Trophoblast cell (in vitro differentiated cells and primary cell): Measurements from ENCODE around the gene CLEC2D.
"Not testable (repeated sequence)": the region's sequence is repeated elsewhere in the genome, so short reads cannot be mapped to it uniquely, and the experiment has no call there.

ENCODE experiments used
- DNase-seq, 2 donors: peaks; one replicate each; pipeline ENCODE4 v3.0.0-alpha.2; 2016
- H2AFZ ChIP-seq: 2 replicates; pipeline ENCODE4 v1.6.1; 2013; ENCODE audit warnings: low read length, moderate library complexity, mild to moderate bottlenecking; ENCODE audit not compliant: insufficient read depth, poor library complexity
- H2AK5ac ChIP-seq: 2 replicates; pipeline ENCODE4 v1.6.1; 2013; ENCODE audit warnings: mild to moderate bottlenecking, low read length
- H2BK120ac ChIP-seq: 2 replicates; pipeline ENCODE4 v1.6.1; 2013; ENCODE audit warnings: low read length, mild to moderate bottlenecking, moderate library complexity; ENCODE audit not compliant: insufficient read depth, poor library complexity
- H2BK12ac ChIP-seq: 2 replicates; pipeline ENCODE4 v1.6.1; 2013; ENCODE audit warnings: mild to moderate bottlenecking, low read length, moderate library complexity
- H2BK5ac ChIP-seq: 2 replicates; pipeline ENCODE4 v1.6.1; 2013; ENCODE audit warnings: low read length, low read depth, moderate library complexity, mild to moderate bottlenecking; ENCODE audit not compliant: poor library complexity
- H3K14ac ChIP-seq: 2 replicates; pipeline ENCODE4 v1.6.1; 2013; ENCODE audit warnings: mild to moderate bottlenecking, low read length
- H3K18ac ChIP-seq: 2 replicates; pipeline ENCODE4 v1.6.1; 2013; ENCODE audit warnings: mild to moderate bottlenecking, low read length
- H3K23ac ChIP-seq: 2 replicates; pipeline ENCODE4 v1.6.1; 2013; ENCODE audit warnings: low read length
- H3K27ac ChIP-seq: 2 replicates; pipeline ENCODE4 v1.5.1; 2013; ENCODE audit warnings: low read depth, mild to moderate bottlenecking, inconsistent platforms, low read length, moderate library complexity
- H3K27me3 ChIP-seq: 2 replicates; pipeline ENCODE4 v1.6.1; 2013; ENCODE audit warnings: inconsistent platforms, mild to moderate bottlenecking, low read length, moderate library complexity; ENCODE audit not compliant: insufficient read depth
- H3K36me3 ChIP-seq, 2 experiments: 1 replicate in 1 of 2; 2 replicates in 1 of 2; pipeline ENCODE4 v1.6.1; 2013; ENCODE audit warnings: low read length in 2 of 2, mild to moderate bottlenecking in 2 of 2, moderate library complexity in 1 of 2; ENCODE audit not compliant: insufficient read depth in 2 of 2, control insufficient read depth in 1 of 2
- H3K4ac ChIP-seq: 2 replicates; pipeline ENCODE4 v1.6.1; 2013; ENCODE audit warnings: low read depth, mild to moderate bottlenecking, low read length, moderate library complexity
- H3K4me1 ChIP-seq, 2 experiments: 1 replicate in 1 of 2; 2 replicates in 1 of 2; pipeline ENCODE4 v1.6.1; 2013; ENCODE audit warnings: low read length in 2 of 2, mild to moderate bottlenecking in 2 of 2, moderate library complexity in 1 of 2; ENCODE audit not compliant: insufficient read depth in 2 of 2, control insufficient read depth in 1 of 2
- H3K4me2 ChIP-seq: 2 replicates; pipeline ENCODE4 v1.6.1; 2013; ENCODE audit warnings: inconsistent platforms, mild to moderate bottlenecking, low read length, moderate library complexity
- H3K4me3 ChIP-seq: 2 replicates; pipeline ENCODE4 v1.5.1; 2013; ENCODE audit warnings: mild to moderate bottlenecking, low read depth, low read length, inconsistent platforms
- H3K79me1 ChIP-seq: one replicate; pipeline ENCODE4 v1.6.1; 2013; ENCODE audit warnings: low read length
- H3K79me2 ChIP-seq: 2 replicates; pipeline ENCODE4 v1.6.1; 2013; ENCODE audit warnings: low read length, mild to moderate bottlenecking; ENCODE audit not compliant: control insufficient read depth, insufficient read depth, poor library complexity
- H3K9ac ChIP-seq: 2 replicates; pipeline ENCODE4 v1.6.1; 2013; ENCODE audit warnings: mild to moderate bottlenecking, low read length
- H3K9me3 ChIP-seq: 2 replicates; pipeline ENCODE4 v1.6.1; 2013; ENCODE audit warnings: low read depth, mild to moderate bottlenecking, control low read depth, inconsistent platforms, low read length; ENCODE audit not compliant: insufficient read depth
- H4K12ac ChIP-seq: 2 replicates; pipeline ENCODE4 v1.6.1; 2013; ENCODE audit warnings: low read depth, mild to moderate bottlenecking, low read length, moderate library complexity
- H4K8ac ChIP-seq: 2 replicates; pipeline ENCODE4 v1.6.1; 2013; ENCODE audit warnings: low read depth, mild to moderate bottlenecking, low read length, moderate library complexity
- H4K91ac ChIP-seq: one replicate; pipeline ENCODE4 v1.6.1; 2013; ENCODE audit warnings: low read depth, mild to moderate bottlenecking, low read length, moderate library complexity
- WGBS: extraction: QIAGEN DNeasy Blood & Tissue Kit; methylation state at CpG from one replicate; pipeline ENCODE4 v1.1.7; 2013; ENCODE audit warnings: missing lambda C conversion rate; ENCODE audit not compliant: insufficient read length, insufficient coverage; ENCODE audit errors: extremely low coverage; 5-methylcytosine and 5-hydroxymethylcytosine counted together

Gene CLEC2D

GRCh38 chr12:9668161-9669018 is 1.1 kb upstream of the CLEC2D start:
- Histone ChIP-seq H3K4me3 (no peak overlapping the region), H3K14ac (no peak overlapping the region), H3K4me2 (no peak overlapping the region), H4K8ac (no peak overlapping the region), H3K79me2 (no peaks in the 10 kb centered on the region), H3K23ac (no peak overlapping the region), H3K4ac (no peak overlapping the region), H3K9ac (no peak overlapping the region), H4K91ac (no peak overlapping the region), H3K27ac (no peak overlapping the region), H3K27me3 (no peaks in the 10 kb centered on the region), H2BK120ac (no peak overlapping the region), H4K12ac (no peak overlapping the region), H3K4me1 (peaks cover 3 to 7% of the 10 kb centered on the region in 2 experiments), H2BK5ac (no peak overlapping the region), H3K36me3 (peaks cover 0 to 2% of the 10 kb centered on the region in 2 experiments), H3K79me1 (peaks cover 4% of the 10 kb centered on the region), H2BK12ac (peak overlapping the region; percentile 31), H2AK5ac (no peak overlapping the region), H2AFZ (no peak overlapping the region), H3K9me3 (no peaks in the 10 kb centered on the region), H3K18ac (no peak overlapping the region)
- DNase-seq: no peak
- WGBS: 100% methylated on average over 3 of the region's 4 CpGs

- Histone ChIP-seq H3K9ac (no peak overlapping the region), H3K79me1 (peaks cover 8% of the 10 kb centered on the region), H3K9me3 (no peaks in the 10 kb centered on the region), H3K14ac (no peak overlapping the region), H4K12ac (no peak overlapping the region), H3K4me1 (peaks cover 6 to 12% of the 10 kb centered on the region in 2 experiments), H2BK12ac (no peak overlapping the region), H4K91ac (no peak overlapping the region), H3K18ac (no peak overlapping the region), H3K27ac (no peak overlapping the region), H2AK5ac (no peak overlapping the region), H2AFZ (no peak overlapping the region), H3K23ac (no peak overlapping the region), H3K4me3 (no peak overlapping the region), H3K27me3 (no peaks in the 10 kb centered on the region), H2BK120ac (no peak overlapping the region), H3K79me2 (no peaks in the 10 kb centered on the region), H2BK5ac (no peak overlapping the region), H3K4ac (no peak overlapping the region), H3K4me2 (no peak overlapping the region), H4K8ac (no peak overlapping the region), H3K36me3 (peaks cover 0 to 2% of the 10 kb centered on the region in 2 experiments)
- no CpG with 5 or more reads among the region's 2 CpGs for WGBS
- no peak for DNase-seq
Observed at GRCh38 chr12:9669019-9669326, 540 bp upstream of the CLEC2D start.

GRCh38 chr12:9672340-9672739 is 2.8 kb downstream of the CLEC2D start:
- H4K91ac ChIP-seq, H3K79me2 ChIP-seq, H2BK12ac ChIP-seq, H3K27me3 ChIP-seq, H3K4me2 ChIP-seq, H3K18ac ChIP-seq, DNase-seq, H3K14ac ChIP-seq, H3K4ac ChIP-seq, H2BK5ac ChIP-seq, H4K12ac ChIP-seq, H3K4me3 ChIP-seq, H4K8ac ChIP-seq, H2BK120ac ChIP-seq, H3K27ac ChIP-seq, H3K36me3 ChIP-seq, H2AFZ ChIP-seq, H3K9ac ChIP-seq, H2AK5ac ChIP-seq, H3K9me3 ChIP-seq, H3K23ac ChIP-seq: not testable (repeated sequence)
- WGBS: no CpG with 5 or more reads among the region's 2 CpGs
- Histone ChIP-seq H3K4me1 (peaks cover 11 to 16% of the 10 kb centered on the region in 2 experiments), H3K79me1 (peaks cover 11% of the 10 kb centered on the region)

GRCh38 chr12:9673404-9674225 is 4.1 kb downstream of the CLEC2D start:
- Histone ChIP-seq H3K4ac (peak overlapping the region; percentile 28), H3K23ac (no peak overlapping the region), H3K36me3 (no peaks in the 10 kb centered on the region), H3K4me2 (peak overlapping the region; percentile 55), H3K18ac (peak overlapping the region; percentile 56), H4K8ac (peak overlapping the region; percentile 31), H2BK12ac (peak overlapping the region; percentile 52), H2BK120ac (peak overlapping the region; percentile 81), H4K91ac (peak overlapping the region; percentile 67), H3K4me3 (no peak overlapping the region), H3K27me3 (no peaks in the 10 kb centered on the region), H2AFZ (peak overlapping the region; percentile 12), H3K9ac (no peak overlapping the region), H3K9me3 (no peaks in the 10 kb centered on the region), H3K79me2 (no peaks in the 10 kb centered on the region), H2AK5ac (no peak overlapping the region), H3K14ac (peak overlapping the region; percentile 67), H2BK5ac (peak overlapping the region; percentile 72), H3K4me1 (peaks cover 11 to 16% of the 10 kb centered on the region in 2 experiments), H3K79me1 (peaks cover 13% of the 10 kb centered on the region), H3K27ac (peak overlapping the region; percentile 84), H4K12ac (no peak overlapping the region)
- DNase-seq: peak; percentile 92 to 94
- WGBS: no CpG with 5 or more reads among the region's 6 CpGs
